Measurements from ENCODE around the gene EMC1. TPM values are rescaled to one million over a fixed set of nuclear protein-coding genes. Genes with fewer than 3 reads are reported as not detected.
A peak's percentile ranks its signal among the peaks of the same experiment; 100 is the strongest.
"Not testable (repeated sequence)": the region's sequence is repeated elsewhere in the genome, so short reads cannot be mapped to it uniquely, and the experiment has no call there.

Gene EMC1
- polyA plus RNA-seq, 1 donor (not counting 4 experiments of a cell fraction or from before 2014, with no cell fraction given): 28.6 TPM

- no peaks in the 10 kb centered on the region for H3K27me3 ChIP-seq (ENCODE audit: control insufficient read depth, extremely low read depth, insufficient read depth, low read length)
- dilution Hi-C loops (cut with MboI; ENCODE audit: extremely low pct_ligation_motif_present, low sequenced_read_pairs): no loop called here
- H4K20me1 ChIP-seq (ENCODE audit: control insufficient read depth, extremely low read depth, insufficient read depth, low read length): no peaks in the 10 kb centered on the region
- FAIRE-seq (no peak), DNase-seq (ENCODE audit: low read depth, low spot score) (no peak)
- H2AFZ ChIP-seq (ENCODE audit: control insufficient read depth, low read length): no peak overlapping the region
- no peak overlapping the region for H3K4me2 ChIP-seq (ENCODE audit: control insufficient read depth, extremely low read depth, insufficient read depth, low read depth, low read length)
- H3K4me1 ChIP-seq (ENCODE audit: control insufficient read depth, extremely low read depth, insufficient read depth, low read length): no peaks in the 10 kb centered on the region
- H3K9ac ChIP-seq (ENCODE audit: control insufficient read depth, extremely low read depth, insufficient read depth, low read length): no peak overlapping the region
- peaks cover 35 to 38% of the 10 kb centered on the region in 2 experiments for H3K36me3 ChIP-seq (ENCODE audit: control insufficient read depth in 2 of 2, extremely low read depth in 1 of 2, insufficient read depth in 2 of 2, low read length in 2 of 2)
- H3K79me2 ChIP-seq (ENCODE audit: control insufficient read depth, insufficient read depth, low read length): no peaks in the 10 kb centered on the region
- H3K4me3 ChIP-seq (ENCODE audit: control insufficient read depth in 2 of 3, extremely low read depth in 1 of 3, insufficient read depth in 2 of 3, low read depth in 1 of 3, low read length in 3 of 3): no peak overlapping the region
- no peak overlapping the region for H3K27ac ChIP-seq (ENCODE audit: control insufficient read depth, insufficient read depth, low read length)
- H3K9me3 ChIP-seq (ENCODE audit: control insufficient read depth, low read depth, low read length): no peaks in the 10 kb centered on the region
- TF ChIP-seq, protein P1, sequence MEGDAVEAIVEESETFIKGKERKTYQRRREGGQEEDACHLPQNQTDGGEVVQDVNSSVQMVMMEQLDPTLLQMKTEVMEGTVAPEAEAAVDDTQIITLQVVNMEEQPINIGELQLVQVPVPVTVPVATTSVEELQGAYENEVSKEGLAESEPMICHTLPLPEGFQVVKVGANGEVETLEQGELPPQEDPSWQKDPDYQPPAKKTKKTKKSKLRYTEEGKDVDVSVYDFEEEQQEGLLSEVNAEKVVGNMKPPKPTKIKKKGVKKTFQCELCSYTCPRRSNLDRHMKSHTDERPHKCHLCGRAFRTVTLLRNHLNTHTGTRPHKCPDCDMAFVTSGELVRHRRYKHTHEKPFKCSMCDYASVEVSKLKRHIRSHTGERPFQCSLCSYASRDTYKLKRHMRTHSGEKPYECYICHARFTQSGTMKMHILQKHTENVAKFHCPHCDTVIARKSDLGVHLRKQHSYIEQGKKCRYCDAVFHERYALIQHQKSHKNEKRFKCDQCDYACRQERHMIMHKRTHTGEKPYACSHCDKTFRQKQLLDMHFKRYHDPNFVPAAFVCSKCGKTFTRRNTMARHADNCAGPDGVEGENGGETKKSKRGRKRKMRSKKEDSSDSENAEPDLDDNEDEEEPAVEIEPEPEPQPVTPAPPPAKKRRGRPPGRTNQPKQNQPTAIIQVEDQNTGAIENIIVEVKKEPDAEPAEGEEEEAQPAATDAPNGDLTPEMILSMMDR (optimal IDR thresholded peaks at IDR 0.05 in 1 of 3, IDR thresholded peaks at IDR 0.05 in 1 of 3, conservative IDR thresholded peaks at IDR 0.05 in 1 of 3; ENCODE audit: extremely low read depth in 1 of 3, insufficient read depth in 2 of 3, low read length in 3 of 3): peak in 1 of 3 experiments; percentile 9
- TF ChIP-seq EZH2 (IDR thresholded peaks at IDR 0.05; ENCODE audit: low read length): no peak
- no peaks in the 10 kb centered on the region for H3K9me1 ChIP-seq (ENCODE audit: control insufficient read depth, extremely low read depth, insufficient read depth, low read length)
Observed at GRCh38 chr1:19232524-19232846, 18.8 kb downstream of the EMC1 start.

DNA sequence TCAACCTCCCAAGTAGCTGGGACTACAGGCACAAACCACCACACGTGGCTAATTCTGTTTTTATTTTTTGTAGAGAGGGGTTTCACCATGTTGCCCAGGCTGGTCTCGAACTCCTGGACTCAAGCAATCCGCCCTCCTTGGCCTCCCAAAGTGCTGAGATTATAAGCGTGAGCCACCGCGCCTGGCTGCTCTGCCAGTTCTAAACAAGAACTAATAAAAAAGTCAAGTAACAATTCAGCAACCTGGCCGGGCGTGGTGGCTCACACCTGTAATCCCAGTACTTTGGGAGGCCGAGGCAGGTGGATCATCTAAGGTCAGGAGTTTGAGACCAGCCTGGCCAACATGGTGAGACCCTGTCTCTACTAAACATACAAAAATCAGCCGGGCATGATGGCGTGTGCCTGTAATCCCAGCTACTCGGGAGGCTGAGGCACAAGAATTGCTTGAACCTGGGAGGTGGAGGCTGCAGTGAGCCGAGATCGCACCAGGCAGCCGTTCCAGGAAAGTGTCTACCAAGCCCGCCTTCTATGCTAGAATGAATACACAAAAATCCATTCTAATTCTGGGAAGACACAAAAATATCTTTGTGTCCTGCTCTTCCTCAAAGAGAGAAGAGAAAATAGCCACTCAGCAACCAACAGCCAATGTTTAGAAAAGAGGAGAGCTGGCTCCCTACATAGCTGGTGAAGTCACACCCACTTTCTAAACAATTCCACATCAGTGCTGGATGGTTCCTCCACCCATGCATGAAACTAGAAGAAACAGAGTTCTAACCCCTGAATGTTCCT is 19.4 kb downstream of the EMC1 start:
- FAIRE-seq; H3K4me2 ChIP-seq (ENCODE audit: control insufficient read depth, extremely low read depth, insufficient read depth, low read depth, low read length); H3K9me1 ChIP-seq (ENCODE audit: control insufficient read depth, extremely low read depth, insufficient read depth, low read length); H3K27me3 ChIP-seq (ENCODE audit: control insufficient read depth, extremely low read depth, insufficient read depth, low read length); DNase-seq (ENCODE audit: low read depth, low spot score); H3K9me3 ChIP-seq (ENCODE audit: control insufficient read depth, low read depth, low read length); H2AFZ ChIP-seq (ENCODE audit: control insufficient read depth, low read length); dilution Hi-C loops (cut with MboI; ENCODE audit: extremely low pct_ligation_motif_present, low sequenced_read_pairs); H4K20me1 ChIP-seq (ENCODE audit: control insufficient read depth, extremely low read depth, insufficient read depth, low read length); H3K27ac ChIP-seq (ENCODE audit: control insufficient read depth, insufficient read depth, low read length); H3K79me2 ChIP-seq (ENCODE audit: control insufficient read depth, insufficient read depth, low read length); H3K4me1 ChIP-seq (ENCODE audit: control insufficient read depth, extremely low read depth, insufficient read depth, low read length); H3K4me3 ChIP-seq (ENCODE audit: control insufficient read depth in 2 of 3, extremely low read depth in 1 of 3, insufficient read depth in 2 of 3, low read depth in 1 of 3, low read length in 3 of 3); H3K9ac ChIP-seq (ENCODE audit: control insufficient read depth, extremely low read depth, insufficient read depth, low read length): not testable (repeated sequence)
- H3K36me3 ChIP-seq (ENCODE audit: control insufficient read depth in 2 of 2, extremely low read depth in 1 of 2, insufficient read depth in 2 of 2, low read length in 2 of 2): peaks cover 36 to 37% of the 10 kb centered on the region in 2 experiments

Measured in keratinocyte (primary cell).